BLaER1 treated with 17β-estradiol and CSF1 and Interleukin-3, amounts not matched to agents 10 nM and 100 nM (cell line): ENCODE data around the gene IFT80.
"Not testable (repeated sequence)": the region's sequence is repeated elsewhere in the genome, so short reads cannot be mapped to it uniquely, and the experiment has no call there.

Experiments used
- H3K27ac ChIP-seq, 11 experiments: shearing (Covaris generic); formaldehyde crosslinking; 2 replicates each; pipeline ENCODE4 v1.8.1; 2022
- H3K27me3 ChIP-seq, 11 experiments: shearing (Covaris generic); formaldehyde crosslinking; 2 replicates each; pipeline ENCODE4 v1.8.1; 2022
- H3K36me3 ChIP-seq, 11 experiments: shearing (Covaris generic); formaldehyde crosslinking; 2 replicates each; pipeline ENCODE4 v1.8.1; 2022
- H3K4me1 ChIP-seq, 10 experiments: shearing (Covaris generic); formaldehyde crosslinking; 2 replicates each; pipeline ENCODE4 v1.8.1; 2022
- H3K4me2 ChIP-seq, 11 experiments: shearing (Covaris generic); formaldehyde crosslinking; 2 replicates each; pipeline ENCODE4 v1.8.1; 2022
- H3K4me3 ChIP-seq, 10 experiments: shearing (Covaris generic); formaldehyde crosslinking; 2 replicates each; pipeline ENCODE4 v1.8.1; 2022
- H3K9ac ChIP-seq, 11 experiments: shearing (Covaris generic); formaldehyde crosslinking; 2 replicates each; pipeline ENCODE4 v1.8.1; 2022
- H3K9me3 ChIP-seq, 11 experiments: shearing (Covaris generic); formaldehyde crosslinking; replicated peaks in 1 of 11; 2 replicates each; pipeline ENCODE4 v1.8.1; 2022
- H4K20me1 ChIP-seq, 11 experiments: shearing (Covaris generic); formaldehyde crosslinking; 2 replicates each; pipeline ENCODE4 v1.8.1; 2022
- Cebpa-rat ChIP-seq, 11 experiments: shearing (Covaris generic); IDR thresholded peaks; 2 replicates each; pipeline ENCODE4 v1.8.1; 2022

Gene IFT80

GRCh38 chr3:160376681-160377080, 22.3 kb downstream of the IFT80 start:
- H3K27me3 ChIP-seq, result no peaks in the 10 kb centered on the region
- TF ChIP-seq Cebpa-rat (IDR thresholded peaks at IDR 0.05), result no peak
- no peak overlapping the region for H3K9ac ChIP-seq
- peaks cover 39 to 80% (median 56%) of the 10 kb centered on the region in 11 experiments for H3K36me3 ChIP-seq
- no peak overlapping the region for H3K27ac ChIP-seq
- H4K20me1 ChIP-seq, result no peaks in the 10 kb centered on the region
- 0 out of 20 replicates have a peak, but pooled peaks cover 0 to 5% (median 0%) of the 10 kb centered on the region in 10 experiments for H3K4me1 ChIP-seq
- no peak overlapping the region for H3K4me2 ChIP-seq
- H3K4me3 ChIP-seq, result no peak overlapping the region
- H3K9me3 ChIP-seq, result no peaks in the 10 kb centered on the region

GRCh38 chr3:160374925-160375324, 24.1 kb downstream of the IFT80 start:
- no peak for TF ChIP-seq Cebpa-rat (IDR thresholded peaks at IDR 0.05)
- no peaks in the 10 kb centered on the region for H3K27me3 ChIP-seq
- peaks cover 0 to 11% (median 1%) of the 10 kb centered on the region in 10 experiments; a peak in 6 of 20 replicates for H3K4me1 ChIP-seq
- H3K9ac ChIP-seq, result no peak overlapping the region
- H3K36me3 ChIP-seq, result peaks cover 28 to 71% (median 47%) of the 10 kb centered on the region in 11 experiments
- H3K4me3 ChIP-seq, result no peak overlapping the region
- no peaks in the 10 kb centered on the region for H4K20me1 ChIP-seq
- no peak overlapping the region for H3K4me2 ChIP-seq
- no peak overlapping the region for H3K27ac ChIP-seq
- no peaks in the 10 kb centered on the region for H3K9me3 ChIP-seq

- H3K36me3 ChIP-seq, result peaks cover 26 to 66% (median 44%) of the 10 kb centered on the region in 11 experiments
- peaks cover 0 to 15% (median 4%) of the 10 kb centered on the region in 10 experiments; a peak in 6 of 20 replicates for H3K4me1 ChIP-seq
- TF ChIP-seq Cebpa-rat (IDR thresholded peaks at IDR 0.05), result no peak
- H3K4me3 ChIP-seq, result no peak overlapping the region
- H3K9ac ChIP-seq, result no peak overlapping the region
- H3K27me3 ChIP-seq, result no peaks in the 10 kb centered on the region
- H4K20me1 ChIP-seq, result no peaks in the 10 kb centered on the region
- H3K9me3 ChIP-seq, result no peaks in the 10 kb centered on the region
- H3K27ac ChIP-seq, result no peak overlapping the region
- H3K4me2 ChIP-seq, result no peak overlapping the region
These were observed 24.6 kb downstream of the IFT80 start for GRCh38 chr3:160374472-160374871.

DNA sequence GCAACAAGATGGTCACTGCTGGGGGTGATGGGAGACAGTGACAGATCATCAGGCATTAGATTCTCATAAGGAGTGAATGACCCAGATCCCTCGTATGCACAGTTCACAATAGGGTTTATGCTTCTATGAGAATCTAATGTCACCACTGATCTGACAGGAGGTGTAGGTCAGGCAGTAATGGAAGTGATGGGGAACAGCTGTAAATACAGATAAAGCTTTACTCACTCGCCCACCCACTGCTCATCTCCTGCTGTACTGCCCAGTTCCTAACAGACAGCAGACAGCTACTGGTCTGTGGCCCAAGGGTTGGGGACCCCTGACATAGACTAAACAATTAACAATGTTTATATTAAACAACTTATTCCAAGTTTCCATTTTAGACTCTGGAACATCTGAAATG, 25.4 kb downstream of the IFT80 start:
- Histone ChIP-seq H3K9me3 (no peaks in the 10 kb centered on the region), H3K36me3 (peaks cover 26 to 66% (median 44%) of the 10 kb centered on the region in 11 experiments), H4K20me1 (no peaks in the 10 kb centered on the region), H3K4me2 (no peak overlapping the region), H3K27me3 (no peaks in the 10 kb centered on the region), H3K4me3 (no peak overlapping the region), H3K4me1 (peaks cover 0 to 20% (median 7%) of the 10 kb centered on the region in 10 experiments; a peak in 13 of 20 replicates), H3K27ac (no peak overlapping the region), H3K9ac (no peak overlapping the region)
- no peak for TF ChIP-seq Cebpa-rat (IDR thresholded peaks at IDR 0.05)

- Histone ChIP-seq H3K27me3 (no peaks in the 10 kb centered on the region), H3K27ac (no peak overlapping the region), H3K9me3 (no peaks in the 10 kb centered on the region), H3K4me3 (no peak overlapping the region), H4K20me1 (no peaks in the 10 kb centered on the region), H3K4me1 (peaks cover 3 to 24% (median 11%) of the 10 kb centered on the region in 10 experiments; a peak in 17 of 20 replicates), H3K9ac (no peak overlapping the region), H3K36me3 (peaks cover 26 to 66% (median 45%) of the 10 kb centered on the region in 11 experiments), H3K4me2 (no peak overlapping the region)
- TF ChIP-seq Cebpa-rat (IDR thresholded peaks at IDR 0.05), result no peak
These were observed 26.2 kb downstream of the IFT80 start for GRCh38 chr3:160372780-160373179.

GRCh38 chr3:160370987-160371857, 27.8 kb downstream of the IFT80 start:
- peaks cover 19 to 65% (median 41%) of the 10 kb centered on the region in 11 experiments for H3K36me3 ChIP-seq
- no peak for TF ChIP-seq Cebpa-rat (IDR thresholded peaks at IDR 0.05)
- no peak overlapping the region for H3K4me2 ChIP-seq
- peaks cover 3 to 24% (median 11%) of the 10 kb centered on the region in 10 experiments; a peak in 17 of 20 replicates for H3K4me1 ChIP-seq
- H3K9me3 ChIP-seq, result no peaks in the 10 kb centered on the region
- no peak overlapping the region for H3K27ac ChIP-seq
- no peak overlapping the region for H3K9ac ChIP-seq
- H3K27me3 ChIP-seq, result no peaks in the 10 kb centered on the region
- no peak overlapping the region for H3K4me3 ChIP-seq
- no peaks in the 10 kb centered on the region for H4K20me1 ChIP-seq

DNA sequence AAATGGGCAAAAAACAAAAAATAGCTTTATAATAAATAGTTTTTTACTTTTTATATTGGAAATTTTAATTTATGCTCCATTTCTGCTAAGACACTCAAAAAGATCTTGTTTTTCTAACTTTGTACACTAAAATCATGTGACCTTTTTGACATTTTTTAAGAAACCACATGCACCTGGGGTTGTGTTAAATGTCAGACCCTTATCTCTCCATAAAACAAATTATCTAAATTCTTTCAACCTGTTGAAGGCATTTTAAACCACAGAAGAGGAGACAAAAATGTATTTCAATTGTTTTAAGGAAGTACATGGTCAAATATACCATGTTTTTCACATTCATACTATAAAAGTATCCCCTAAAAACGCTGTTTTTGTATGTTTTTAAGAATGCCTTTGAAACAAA, 29.2 kb downstream of the IFT80 start:
- no peaks in the 10 kb centered on the region for H3K9me3 ChIP-seq
- no peak overlapping the region for H3K4me3 ChIP-seq

DNA sequence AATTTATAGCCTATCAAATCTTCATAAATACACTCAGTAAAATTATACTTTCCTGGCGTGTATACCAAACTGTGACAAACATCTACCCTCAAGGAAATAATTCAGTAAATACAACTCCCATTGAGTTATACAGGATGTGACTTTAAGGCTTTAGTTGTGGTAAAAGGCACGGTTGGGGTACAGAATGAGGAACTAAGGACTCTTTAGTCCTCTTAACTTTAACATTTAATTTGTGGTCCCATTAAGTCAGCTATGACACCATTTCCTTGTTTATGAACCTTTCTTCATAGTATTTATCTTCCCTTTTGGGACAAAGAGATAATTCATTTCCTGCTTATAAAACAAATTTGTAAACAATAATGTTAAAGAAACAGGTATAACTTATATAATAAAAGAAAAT, 30.2 kb downstream of the IFT80 start:
- Histone ChIP-seq H3K4me1 (peaks cover 3 to 24% (median 11%) of the 10 kb centered on the region in 10 experiments; a peak in 17 of 20 replicates), H4K20me1 (no peaks in the 10 kb centered on the region), H3K4me3 (no peak overlapping the region), H3K9me3 (no peaks in the 10 kb centered on the region), H3K27ac (no peak overlapping the region), H3K4me2 (peak overlapping the region in 7 of 11 experiments; percentile 20 to 51 (median 34); a peak in 8 of 22 replicates), H3K36me3 (peaks cover 9 to 56% (median 24%) of the 10 kb centered on the region in 11 experiments; a peak in 21 of 22 replicates), H3K27me3 (no peaks in the 10 kb centered on the region), H3K9ac (no peak overlapping the region)
- no peak for TF ChIP-seq Cebpa-rat (IDR thresholded peaks at IDR 0.05)

More for the DNA sequence above, 29.2 kb downstream of the IFT80 start:
- Histone ChIP-seq H3K9ac (no peak overlapping the region), H3K36me3 (peaks cover 19 to 64% (median 33%) of the 10 kb centered on the region in 11 experiments), H3K27ac (no peak overlapping the region), H3K4me1 (peaks cover 3 to 24% (median 11%) of the 10 kb centered on the region in 10 experiments; a peak in 17 of 20 replicates), H3K27me3 (no peaks in the 10 kb centered on the region), H4K20me1 (no peaks in the 10 kb centered on the region), H3K4me2 (peak overlapping the region in 1 of 11 experiments; percentile 29; a peak in 4 of 22 replicates)
- TF ChIP-seq Cebpa-rat (IDR thresholded peaks at IDR 0.05), result no peak

GRCh38 chr3:160365869-160366522, 33.0 kb downstream of the IFT80 start:
- no peaks in the 10 kb centered on the region for H3K9me3 ChIP-seq
- H4K20me1 ChIP-seq, result no peaks in the 10 kb centered on the region
- H3K4me1 ChIP-seq, result peaks cover 3 to 24% (median 9%) of the 10 kb centered on the region in 10 experiments; a peak in 17 of 20 replicates
- H3K4me2 ChIP-seq, result no peak overlapping the region
- no peaks in the 10 kb centered on the region for H3K27me3 ChIP-seq
- no peak for TF ChIP-seq Cebpa-rat (IDR thresholded peaks at IDR 0.05)
- no peak overlapping the region for H3K27ac ChIP-seq
- no peak overlapping the region for H3K9ac ChIP-seq
- H3K4me3 ChIP-seq, result no peak overlapping the region
- H3K36me3 ChIP-seq, result peaks cover 4 to 36% (median 12%) of the 10 kb centered on the region in 11 experiments; a peak in 15 of 22 replicates

- H4K20me1 ChIP-seq, H3K9ac ChIP-seq, H3K9me3 ChIP-seq, H3K4me2 ChIP-seq, H3K4me1 ChIP-seq, H3K27me3 ChIP-seq, H3K27ac ChIP-seq, H3K4me3 ChIP-seq: not testable (repeated sequence)
- H3K36me3 ChIP-seq, result peaks cover 4 to 46% (median 16%) of the 10 kb centered on the region in 11 experiments; a peak in 16 of 22 replicates
These were observed 36.1 kb downstream of the IFT80 start for GRCh38 chr3:160362896-160363295.
